HepG2 (cell line): Measurements from ENCODE around the gene SHQ1. TPM values are rescaled to one million over a fixed set of nuclear protein-coding genes. Genes with fewer than 3 reads are reported as not detected.
A peak's percentile ranks its signal among the peaks of the same experiment; 100 is the strongest.

Experiments used
- CEBPZ ChIP-seq: IDR thresholded peaks from 2 replicates; pipeline ENCODE4 v1.6.1; 2012; ENCODE audit warnings: low read length, improper control_type of control experiment
- DPF2 ChIP-seq: sonication (generic); formaldehyde crosslinking; IDR thresholded peaks from 2 replicates; pipeline ENCODE4 v1.4.0; 2020; ENCODE audit warnings: mild to moderate bottlenecking, low read depth, missing genetic modification reagents, borderline replicate concordance
- EP300 ChIP-seq, 3 experiments: sonication (generic) in 1 of 3; formaldehyde crosslinking in 1 of 3; IDR thresholded peaks; 2 replicates each; pipeline versions ENCODE4 v1.5.1 to v1.6.1; 2011 to 2020; ENCODE audit warnings: low read depth in 2 of 3, low read length in 2 of 3, borderline replicate concordance in 1 of 3, improper control_type of control experiment in 1 of 3, mild to moderate bottlenecking in 1 of 3, missing genetic modification reagents in 1 of 3, moderate library complexity in 1 of 3
- FOXJ3 ChIP-seq: sonication (generic); formaldehyde crosslinking; IDR thresholded peaks from 2 replicates; pipeline ENCODE4 v1.4.0; 2020; ENCODE audit warnings: missing genetic modification reagents, mild to moderate bottlenecking, borderline replicate concordance
- FOXM1 ChIP-seq: sonication (generic); formaldehyde crosslinking; IDR thresholded peaks from 2 replicates; pipeline ENCODE4 v1.5.0; 2020; ENCODE audit warnings: missing genetic modification reagents
- GABPA ChIP-seq, 2 experiments: IDR thresholded peaks; 2 replicates each; pipeline ENCODE4 v1.6.1; 2011 to 2016; ENCODE audit warnings: low read depth in 2 of 2, low read length in 1 of 2, missing biosample characterization in 1 of 2, missing genetic modification characterization in 1 of 2
- MED13 ChIP-seq: sonication (generic); formaldehyde crosslinking; IDR thresholded peaks from 2 replicates; pipeline ENCODE4 v1.5.0; 2020; ENCODE audit warnings: missing genetic modification reagents
- RBFOX2 ChIP-seq: fragments of 200-400 bp; formaldehyde crosslinking; IDR thresholded peaks from 2 replicates; pipeline ENCODE4 v1.6.1; 2017; ENCODE audit warnings: low read depth, mild to moderate bottlenecking, low read length
- SALL1 ChIP-seq: sonication (generic); formaldehyde crosslinking; IDR thresholded peaks from 2 replicates; pipeline ENCODE4 v1.8.0; 2022; ENCODE audit warnings: mild to moderate bottlenecking, missing genetic modification reagents
- TOE1 ChIP-seq: sonication (generic); formaldehyde crosslinking; IDR thresholded peaks from 2 replicates; pipeline ENCODE4 v1.4.0; 2020; ENCODE audit warnings: mild to moderate bottlenecking, missing genetic modification reagents
- ZC3H13 ChIP-seq: sonication (generic); formaldehyde crosslinking; IDR thresholded peaks from 2 replicates; pipeline ENCODE4 v1.8.1; 2023; ENCODE audit warnings: mild to moderate bottlenecking, missing genetic modification reagents, moderate library complexity
- ZC3H4 ChIP-seq: sonication (generic); formaldehyde crosslinking; IDR thresholded peaks from 2 replicates; pipeline ENCODE4 v1.4.0; 2020; ENCODE audit warnings: missing genetic modification reagents, borderline replicate concordance
- ZNF629 ChIP-seq: sonication (generic); formaldehyde crosslinking; conservative IDR thresholded peaks from 2 replicates; pipeline ENCODE4 v1.5.0; 2020; ENCODE audit warnings: missing genetic modification reagents
- ZNF704 ChIP-seq: sonication (generic); formaldehyde crosslinking; IDR thresholded peaks from 2 replicates; pipeline ENCODE4 v1.8.1; 2023; ENCODE audit warnings: mild to moderate bottlenecking, inconsistent platforms, moderate library complexity, missing genetic modification reagents, borderline replicate concordance
- polyA plus RNA-seq, 8 experiments: library from polyadenylated mRNA; depleted of rRNA in 3 of 8; stranded (reverse) in 7 of 8; unstranded in 1 of 8; fragments of >200 nt; fragmentation: Illumina TruSeq in 4 of 8; extraction: Trizol in 4 of 8; gene quantifications; 2 replicates each; pipeline versions ENCODE4 v1.2.1 to v1.2.3, GENCODE V29; 2011 to 2016; ENCODE audit warnings: low read depth in 4 of 8, missing spikeins in 1 of 8, mixed read lengths in 1 of 8; ENCODE audit not compliant: insufficient read depth in 1 of 8
- total RNA-seq, 5 experiments: library from RNA; depleted of rRNA; stranded (reverse); fragments of >200 nt; fragmentation: Illumina TruSeq; extraction: Trizol; gene quantifications; 2 replicates each; pipeline ENCODE4 v1.2.3, GENCODE V29; 2016; ENCODE audit warnings: low read depth in 1 of 5
- TF ChIP-seq, protein P1 (sequence below): conservative IDR thresholded peaks from 2 replicates; pipeline ENCODE4 v1.6.1; 2018; ENCODE audit warnings: missing genetic modification reagents
- TF ChIP-seq, protein P2 (sequence below): sonication (generic); formaldehyde crosslinking; IDR thresholded peaks from 2 replicates; pipeline ENCODE4 v1.5.0; 2020; ENCODE audit warnings: mild to moderate bottlenecking, missing genetic modification reagents, borderline replicate concordance
- TF ChIP-seq, protein P3 (sequence below): sonication (generic); formaldehyde crosslinking; IDR thresholded peaks from 2 replicates; pipeline ENCODE4 v1.4.0; 2020; ENCODE audit warnings: mild to moderate bottlenecking, missing genetic modification reagents

The SHQ1 gene
- total and polyA plus RNA-seq, 2 of the 13 experiments (the other 11 are each of a cell fraction or from before 2014, with no cell fraction given): 5.5 to 20.3 TPM

DNA sequence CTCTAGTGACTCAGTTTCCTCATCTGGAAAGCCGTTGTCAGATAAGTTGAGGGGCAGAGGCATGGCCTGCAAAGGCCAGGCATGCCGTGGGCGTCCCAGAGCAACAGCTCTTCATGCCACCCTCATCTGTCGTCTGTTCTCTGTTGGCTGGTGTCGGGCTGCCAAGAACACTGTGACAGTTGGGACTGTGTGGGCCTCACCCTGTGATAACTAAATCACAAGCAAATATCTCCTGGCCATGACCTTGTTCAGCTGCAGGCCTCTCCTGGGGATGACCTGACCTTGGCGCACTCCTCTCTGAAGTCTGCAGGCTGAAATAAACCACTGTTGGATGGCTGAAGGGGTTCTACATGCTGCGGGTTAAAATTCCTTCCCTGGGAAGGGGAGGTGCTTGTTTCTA, 145.9 kb downstream of the SHQ1 start (continued):
- TF ChIP-seq, protein P1, sequence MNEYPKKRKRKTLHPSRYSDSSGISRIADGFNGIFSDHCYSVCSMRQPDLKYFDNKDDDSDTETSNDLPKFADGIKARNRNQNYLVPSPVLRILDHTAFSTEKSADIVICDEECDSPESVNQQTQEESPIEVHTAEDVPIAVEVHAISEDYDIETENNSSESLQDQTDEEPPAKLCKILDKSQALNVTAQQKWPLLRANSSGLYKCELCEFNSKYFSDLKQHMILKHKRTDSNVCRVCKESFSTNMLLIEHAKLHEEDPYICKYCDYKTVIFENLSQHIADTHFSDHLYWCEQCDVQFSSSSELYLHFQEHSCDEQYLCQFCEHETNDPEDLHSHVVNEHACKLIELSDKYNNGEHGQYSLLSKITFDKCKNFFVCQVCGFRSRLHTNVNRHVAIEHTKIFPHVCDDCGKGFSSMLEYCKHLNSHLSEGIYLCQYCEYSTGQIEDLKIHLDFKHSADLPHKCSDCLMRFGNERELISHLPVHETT: no peak
- TF ChIP-seq EP300 (IDR thresholded peaks at IDR 0.05; ENCODE audit: low read depth in 2 of 2, low read length in 2 of 2): peak in 1 of 2 experiments; percentile 49; a peak in 1 of 4 replicates
- TF ChIP-seq EP300 (CRISPR knock-in tag; IDR thresholded peaks at IDR 0.05; ENCODE audit: borderline replicate concordance): no peak
- no peak for TF ChIP-seq MED13 (CRISPR knock-in tag)
- TF ChIP-seq CEBPZ: no peak
- TF ChIP-seq TOE1 (CRISPR knock-in tag): no peak
- TF ChIP-seq ZNF629 (CRISPR knock-in tag): no peak
- no peak for TF ChIP-seq FOXM1 (CRISPR knock-in tag)
- TF ChIP-seq DPF2 (CRISPR knock-in tag): no peak
- no peak for TF ChIP-seq GABPA (IDR thresholded peaks at IDR 0.05; ENCODE audit: low read depth, low read length)
- TF ChIP-seq GABPA (CRISPR knock-in tag; IDR thresholded peaks at IDR 0.05; ENCODE audit: low read depth): no peak
- TF ChIP-seq, protein P2, sequence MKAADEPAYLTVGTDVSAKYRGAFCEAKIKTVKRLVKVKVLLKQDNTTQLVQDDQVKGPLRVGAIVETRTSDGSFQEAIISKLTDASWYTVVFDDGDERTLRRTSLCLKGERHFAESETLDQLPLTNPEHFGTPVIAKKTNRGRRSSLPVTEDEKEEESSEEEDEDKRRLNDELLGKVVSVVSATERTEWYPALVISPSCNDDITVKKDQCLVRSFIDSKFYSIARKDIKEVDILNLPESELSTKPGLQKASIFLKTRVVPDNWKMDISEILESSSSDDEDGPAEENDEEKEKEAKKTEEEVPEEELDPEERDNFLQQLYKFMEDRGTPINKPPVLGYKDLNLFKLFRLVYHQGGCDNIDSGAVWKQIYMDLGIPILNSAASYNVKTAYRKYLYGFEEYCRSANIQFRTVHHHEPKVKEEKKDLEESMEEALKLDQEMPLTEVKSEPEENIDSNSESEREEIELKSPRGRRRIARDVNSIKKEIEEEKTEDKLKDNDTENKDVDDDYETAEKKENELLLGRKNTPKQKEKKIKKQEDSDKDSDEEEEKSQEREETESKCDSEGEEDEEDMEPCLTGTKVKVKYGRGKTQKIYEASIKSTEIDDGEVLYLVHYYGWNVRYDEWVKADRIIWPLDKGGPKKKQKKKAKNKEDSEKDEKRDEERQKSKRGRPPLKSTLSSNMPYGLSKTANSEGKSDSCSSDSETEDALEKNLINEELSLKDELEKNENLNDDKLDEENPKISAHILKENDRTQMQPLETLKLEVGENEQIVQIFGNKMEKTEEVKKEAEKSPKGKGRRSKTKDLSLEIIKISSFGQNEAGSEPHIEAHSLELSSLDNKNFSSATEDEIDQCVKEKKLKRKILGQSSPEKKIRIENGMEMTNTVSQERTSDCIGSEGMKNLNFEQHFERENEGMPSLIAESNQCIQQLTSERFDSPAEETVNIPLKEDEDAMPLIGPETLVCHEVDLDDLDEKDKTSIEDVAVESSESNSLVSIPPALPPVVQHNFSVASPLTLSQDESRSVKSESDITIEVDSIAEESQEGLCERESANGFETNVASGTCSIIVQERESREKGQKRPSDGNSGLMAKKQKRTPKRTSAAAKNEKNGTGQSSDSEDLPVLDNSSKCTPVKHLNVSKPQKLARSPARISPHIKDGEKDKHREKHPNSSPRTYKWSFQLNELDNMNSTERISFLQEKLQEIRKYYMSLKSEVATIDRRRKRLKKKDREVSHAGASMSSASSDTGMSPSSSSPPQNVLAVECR: peak; percentile 29; the same call in 1 of the 2 replicates
- TF ChIP-seq ZNF704 (CRISPR knock-in tag): no peak
- no peak for TF ChIP-seq ZC3H4 (CRISPR knock-in tag)
- peak; percentile 69 for TF ChIP-seq SALL1
- no peak for TF ChIP-seq ZC3H13 (CRISPR knock-in tag)
- TF ChIP-seq, protein P3, sequence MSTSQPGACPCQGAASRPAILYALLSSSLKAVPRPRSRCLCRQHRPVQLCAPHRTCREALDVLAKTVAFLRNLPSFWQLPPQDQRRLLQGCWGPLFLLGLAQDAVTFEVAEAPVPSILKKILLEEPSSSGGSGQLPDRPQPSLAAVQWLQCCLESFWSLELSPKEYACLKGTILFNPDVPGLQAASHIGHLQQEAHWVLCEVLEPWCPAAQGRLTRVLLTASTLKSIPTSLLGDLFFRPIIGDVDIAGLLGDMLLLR: no peak
- TF ChIP-seq FOXJ3 (CRISPR knock-in tag): no peak
- TF ChIP-seq RBFOX2: no peak
